ENCODE data around the gene JTB. TPM values are rescaled to one million over a fixed set of nuclear protein-coding genes. Genes with fewer than 3 reads are reported as not detected.

Gene JTB
- total RNA-seq, 2 donors from 2014 or later = 164 to 255 TPM

DNA sequence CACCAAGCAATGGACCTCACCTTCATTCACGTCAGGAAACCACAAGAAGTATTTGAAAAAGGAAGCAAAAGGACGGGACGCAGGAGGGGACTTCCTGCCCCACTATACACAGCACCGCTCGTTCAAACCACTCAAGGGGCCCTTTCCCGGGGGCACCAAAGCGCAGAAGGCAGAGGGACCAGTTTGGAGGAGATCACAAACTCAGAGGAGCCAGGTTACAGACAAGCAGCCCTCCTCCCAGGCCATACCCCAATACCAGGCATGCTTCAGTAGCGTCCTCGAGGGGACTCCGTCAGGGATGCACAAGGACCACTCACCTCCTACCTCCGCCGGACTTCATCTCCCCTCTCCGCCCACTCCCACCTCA is 19.7 kb downstream of the JTB start:
- peak overlapping the region; percentile 100 for H3K4me3 Mint-ChIP-seq
- H3K4me1 Mint-ChIP-seq (ENCODE audit: low read depth in 2 of 2) = peaks cover 46 to 54% of the 10 kb centered on the region in 2 donors
- DNase-seq (ENCODE audit: low spot score) = peak; percentile 83
- H3K27ac Mint-ChIP-seq = peak overlapping the region; percentile 91 to 92
- H3K27me3 Mint-ChIP-seq = no peaks in the 10 kb centered on the region
- peaks cover 14% of the 10 kb centered on the region for H3K36me3 Mint-ChIP-seq
- peak; percentile 34 to 41 for ATAC-seq
- no peaks in the 10 kb centered on the region for H3K9me3 Mint-ChIP-seq

DNA sequence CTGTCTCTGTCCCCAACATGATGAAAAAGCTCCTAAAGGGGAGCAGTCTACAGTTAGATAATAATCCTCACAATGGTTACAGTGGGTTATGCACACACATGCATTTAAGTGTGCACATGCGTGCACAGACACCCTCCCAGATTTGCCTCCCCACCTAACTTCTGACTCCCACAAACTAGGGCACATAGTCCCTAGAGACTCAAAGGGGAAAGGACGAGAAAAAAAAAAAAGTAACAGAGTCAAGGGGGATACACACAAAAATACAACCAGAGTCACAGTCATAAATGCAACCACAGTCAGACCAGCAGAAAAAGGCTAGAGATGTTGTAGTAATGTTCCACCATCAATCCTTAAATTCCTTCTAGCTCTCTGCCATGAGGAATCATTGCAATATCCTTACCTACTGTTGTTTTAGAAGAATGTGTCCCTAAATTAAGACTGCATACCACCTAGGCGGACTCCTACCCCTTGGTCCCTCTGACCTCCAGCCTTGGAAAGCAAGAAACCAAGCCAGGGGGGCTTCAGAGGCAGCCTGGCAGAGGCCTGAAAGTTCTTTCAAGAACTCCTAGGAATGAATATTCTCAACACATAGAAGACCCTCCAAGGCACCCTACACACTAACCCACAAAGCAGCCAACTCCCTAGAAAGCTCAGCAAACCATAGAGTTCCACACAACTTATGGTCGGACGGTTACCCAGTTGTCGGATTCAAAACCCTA is 20.3 kb downstream of the JTB start:
- Mint-ChIP-seq H3K36me3 (peaks cover 14% of the 10 kb centered on the region), H3K27me3 (no peaks in the 10 kb centered on the region), H3K9me3 (no peaks in the 10 kb centered on the region), H3K4me1 (ENCODE audit: low read depth in 2 of 2) (peaks cover 44 to 48% of the 10 kb centered on the region in 2 donors), H3K27ac (peak overlapping the region; percentile 91 to 92), H3K4me3 (peak overlapping the region; percentile 100)
- ATAC-seq (no peak), DNase-seq (ENCODE audit: low spot score) (no peak)

DNA sequence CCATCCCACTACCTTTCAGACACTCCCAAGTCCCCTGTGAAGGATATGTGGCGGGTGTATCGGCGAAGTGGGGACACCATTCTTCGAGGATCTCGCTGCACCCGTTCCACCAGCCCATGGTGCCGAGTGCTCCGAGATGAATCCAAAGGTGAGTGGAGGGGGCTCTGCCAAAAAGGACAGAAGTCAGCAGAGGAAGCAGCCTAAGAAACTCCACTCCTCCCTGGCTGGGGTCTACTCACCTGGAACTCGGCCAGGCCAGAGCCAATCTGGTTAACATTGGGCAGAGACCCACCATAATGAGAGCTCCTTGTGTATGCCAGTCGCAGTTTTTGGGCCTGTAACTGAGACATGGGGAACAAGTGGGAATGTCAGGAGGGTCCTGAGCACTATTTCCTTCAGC is 22.6 kb downstream of the JTB start:
- H3K9me3 Mint-ChIP-seq = no peaks in the 10 kb centered on the region
- peak overlapping the region in 1 of 2 donors; percentile 33 for H3K27ac Mint-ChIP-seq
- H3K4me1 Mint-ChIP-seq (ENCODE audit: low read depth in 2 of 2) = peaks cover 47 to 49% of the 10 kb centered on the region in 2 donors
- DNase-seq (ENCODE audit: low spot score) (no peak), ATAC-seq (no peak)
- peaks cover 26% of the 10 kb centered on the region for H3K36me3 Mint-ChIP-seq
- no peaks in the 10 kb centered on the region for H3K27me3 Mint-ChIP-seq
- no peak overlapping the region for H3K4me3 Mint-ChIP-seq

DNA sequence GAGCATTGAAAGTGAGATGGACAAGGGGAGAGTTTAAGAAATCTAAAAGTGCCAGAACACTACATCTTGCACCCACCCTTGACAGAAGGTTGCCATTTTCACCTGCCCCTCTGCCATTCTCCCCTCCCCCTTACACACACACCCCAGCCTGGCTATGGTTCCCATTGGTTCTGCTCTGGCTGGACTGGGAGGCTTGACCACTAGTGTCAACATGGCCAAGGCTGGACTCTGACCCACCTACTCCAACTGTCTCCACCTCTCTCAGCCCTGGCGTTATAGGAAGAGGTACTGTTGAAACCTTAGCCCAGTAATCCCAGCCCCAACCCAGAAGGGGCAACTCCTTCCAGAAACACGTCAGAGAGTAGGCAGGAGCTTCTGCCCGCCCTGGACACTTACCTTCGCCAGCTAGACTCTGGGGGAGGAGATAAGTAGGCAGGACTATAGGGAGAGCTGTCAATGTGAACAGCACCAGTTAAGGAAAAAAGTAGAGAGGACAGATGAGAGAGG is 23.6 kb downstream of the JTB start:
- no peak for ATAC-seq
- H3K9me3 Mint-ChIP-seq = no peaks in the 10 kb centered on the region
- peaks cover 47 to 49% of the 10 kb centered on the region in 2 donors for H3K4me1 Mint-ChIP-seq (ENCODE audit: low read depth in 2 of 2)
- peaks cover 26% of the 10 kb centered on the region for H3K36me3 Mint-ChIP-seq
- peak overlapping the region; percentile 26 to 32 for H3K27ac Mint-ChIP-seq
- H3K27me3 Mint-ChIP-seq = no peaks in the 10 kb centered on the region
- no peak for DNase-seq (ENCODE audit: low spot score)
- H3K4me3 Mint-ChIP-seq = peak overlapping the region; percentile 34

DNA sequence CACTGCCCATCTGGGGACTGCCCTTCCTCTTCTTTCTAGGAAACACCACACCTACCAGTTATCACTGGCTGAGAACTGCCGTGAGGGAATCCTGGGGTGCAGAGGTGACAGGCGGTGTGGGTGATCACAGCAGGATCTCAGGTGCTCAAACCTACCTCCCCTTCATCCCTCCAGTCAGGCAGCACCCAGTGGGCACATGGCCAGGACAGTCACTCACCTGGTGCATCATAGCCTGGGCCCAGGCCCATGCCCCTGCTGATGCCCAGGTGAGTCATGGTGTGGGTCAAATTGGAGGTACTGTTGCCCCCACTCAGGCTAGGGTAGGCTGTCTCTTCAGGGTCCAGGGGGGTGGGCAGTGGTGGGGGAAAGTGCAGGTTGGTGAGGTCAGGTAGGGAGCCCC is 25.7 kb downstream of the JTB start:
- H3K9me3 Mint-ChIP-seq = no peaks in the 10 kb centered on the region
- no peaks in the 10 kb centered on the region for H3K27me3 Mint-ChIP-seq
- H3K27ac Mint-ChIP-seq = peak overlapping the region in 1 of 2 donors; percentile 45
- no peak for ATAC-seq
- H3K4me1 Mint-ChIP-seq (ENCODE audit: low read depth in 2 of 2) = peaks cover 38 to 43% of the 10 kb centered on the region in 2 donors
- no peak for DNase-seq (ENCODE audit: low spot score)
- H3K36me3 Mint-ChIP-seq = peaks cover 24% of the 10 kb centered on the region
- no peak overlapping the region for H3K4me3 Mint-ChIP-seq

DNA sequence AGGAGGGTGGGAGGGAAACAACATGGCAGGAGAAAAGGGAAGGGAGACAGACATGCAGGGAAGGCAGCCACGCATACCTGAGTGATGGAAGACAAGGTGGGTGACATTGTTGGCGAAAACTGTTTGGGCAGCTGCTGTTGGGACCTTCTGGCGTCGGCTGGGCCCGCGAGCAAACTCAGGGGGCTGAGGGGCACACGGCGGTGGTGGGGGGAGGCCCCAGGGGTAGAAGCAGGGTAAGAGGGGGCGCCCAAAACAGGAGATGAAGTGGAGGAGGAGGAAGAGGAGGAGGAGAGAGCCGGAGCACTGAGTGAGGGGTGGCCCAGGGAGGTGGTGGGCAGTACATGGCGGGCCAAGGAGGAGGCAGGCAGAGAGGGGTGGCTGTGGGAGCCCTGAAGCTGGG is 26.3 kb downstream of the JTB start:
- H3K36me3 Mint-ChIP-seq = peaks cover 24% of the 10 kb centered on the region
- peak overlapping the region in 1 of 2 donors; percentile 60 for H3K27ac Mint-ChIP-seq
- H3K4me1 Mint-ChIP-seq (ENCODE audit: low read depth in 2 of 2) = peaks cover 34 to 38% of the 10 kb centered on the region in 2 donors
- DNase-seq (ENCODE audit: low spot score) (no peak), ATAC-seq (no peak)
- H3K9me3 Mint-ChIP-seq = no peaks in the 10 kb centered on the region
- H3K27me3 Mint-ChIP-seq = no peaks in the 10 kb centered on the region
- no peak overlapping the region for H3K4me3 Mint-ChIP-seq

DNA sequence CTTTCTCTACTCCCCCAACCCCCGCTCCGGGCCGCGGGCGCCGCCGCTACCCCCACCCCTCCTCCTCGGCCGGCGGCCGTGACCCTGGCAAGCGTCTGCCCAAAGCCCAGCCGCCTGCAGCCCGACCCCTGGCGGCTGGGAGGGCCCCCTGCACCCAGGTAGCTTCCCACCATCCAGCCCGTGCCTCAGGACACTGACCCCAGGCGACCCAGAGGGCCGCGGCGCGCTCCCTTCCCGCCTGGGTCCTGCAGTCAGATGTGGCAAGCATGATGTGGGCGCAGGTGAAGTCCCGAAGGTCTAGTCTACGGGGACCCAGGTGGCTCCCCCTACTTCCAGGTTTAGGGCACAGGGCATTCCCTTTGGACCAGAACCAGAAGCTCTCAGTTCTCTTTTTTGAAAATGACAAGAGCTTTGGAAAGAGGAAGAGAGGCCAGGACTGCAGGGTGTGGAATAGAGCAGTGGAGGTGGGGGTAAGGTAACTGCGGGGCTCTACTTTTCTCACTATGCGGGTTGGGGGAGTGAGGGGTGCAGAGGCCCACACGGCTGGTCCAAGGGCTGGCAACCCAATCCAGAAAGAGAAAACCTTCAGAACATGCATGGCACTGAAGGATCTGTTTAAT is 30.7 kb downstream of the JTB start, which contains the start of gene DENND4B:
Gene DENND4B (minus strand): TSS at position 97 of the 620 bp plus-strand sequence. CDS start 2,344 bp downstream, outside the sequence.
- ATAC-seq (peak; percentile 82 to 85), DNase-seq (ENCODE audit: low spot score) (peak; percentile 87)
- no peaks in the 10 kb centered on the region for H3K27me3 Mint-ChIP-seq
- H3K27ac Mint-ChIP-seq = peak within 1 kb of the TSS; percentile 98
- H3K9me3 Mint-ChIP-seq = no peaks in the 10 kb centered on the region
- H3K4me3 Mint-ChIP-seq = peak within 1 kb of the TSS; percentile 92
- peaks cover 23% of the 10 kb centered on the region for H3K36me3 Mint-ChIP-seq
- H3K4me1 Mint-ChIP-seq (ENCODE audit: low read depth in 2 of 2) = peaks cover 45 to 46% of the 10 kb centered on the region in 2 donors

DNA sequence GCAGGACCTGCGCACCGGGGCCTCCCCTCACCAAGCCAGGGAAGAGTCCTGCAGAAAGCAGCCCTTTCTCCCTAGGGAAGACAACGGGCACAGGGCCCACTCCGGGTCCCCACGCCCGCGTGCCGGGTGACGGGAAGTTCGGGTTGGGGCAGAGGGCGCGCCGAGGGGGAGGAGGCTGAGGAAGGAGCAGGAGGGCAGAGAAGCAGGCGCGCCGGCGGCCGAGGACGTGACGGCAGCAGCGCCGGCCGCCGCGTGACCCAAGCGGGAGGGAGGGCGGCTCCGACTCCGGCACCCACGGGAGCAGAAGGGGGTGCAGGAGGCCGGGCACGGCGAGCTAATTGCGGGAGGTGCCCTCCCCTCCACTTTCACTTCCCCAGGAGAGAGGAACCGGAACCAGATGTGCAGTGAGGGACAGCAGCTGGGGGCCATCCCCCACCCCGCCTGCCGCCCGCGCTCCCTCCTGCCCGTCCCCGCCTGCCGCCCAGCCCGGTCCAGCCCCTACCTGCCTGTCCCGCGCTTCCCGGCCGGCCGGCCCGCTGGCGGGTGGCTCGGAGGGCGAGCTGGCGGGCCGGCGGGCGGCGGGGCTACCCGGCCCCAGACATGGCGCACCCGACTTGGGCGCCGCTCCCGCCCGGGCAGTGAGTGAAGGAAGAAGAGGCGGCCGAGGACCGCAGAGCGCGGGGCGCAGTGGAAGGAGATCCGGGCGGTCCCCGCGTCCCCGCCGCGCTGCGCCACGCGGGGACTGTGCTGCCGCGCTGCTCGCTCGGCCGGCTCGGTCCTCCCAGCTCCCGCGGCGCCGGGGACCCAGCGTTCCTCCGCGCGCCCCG is 31.5 kb downstream of the JTB start:
- DNase-seq (ENCODE audit: low spot score) (peak; percentile 89), ATAC-seq (peak; percentile 78 to 82)
- Mint-ChIP-seq H3K9me3 (no peaks in the 10 kb centered on the region), H3K27ac (peak overlapping the region; percentile 98), H3K27me3 (no peaks in the 10 kb centered on the region), H3K4me1 (ENCODE audit: low read depth in 2 of 2) (peaks cover 45 to 46% of the 10 kb centered on the region in 2 donors), H3K36me3 (peaks cover 21% of the 10 kb centered on the region), H3K4me3 (peak overlapping the region; percentile 92)

DNA sequence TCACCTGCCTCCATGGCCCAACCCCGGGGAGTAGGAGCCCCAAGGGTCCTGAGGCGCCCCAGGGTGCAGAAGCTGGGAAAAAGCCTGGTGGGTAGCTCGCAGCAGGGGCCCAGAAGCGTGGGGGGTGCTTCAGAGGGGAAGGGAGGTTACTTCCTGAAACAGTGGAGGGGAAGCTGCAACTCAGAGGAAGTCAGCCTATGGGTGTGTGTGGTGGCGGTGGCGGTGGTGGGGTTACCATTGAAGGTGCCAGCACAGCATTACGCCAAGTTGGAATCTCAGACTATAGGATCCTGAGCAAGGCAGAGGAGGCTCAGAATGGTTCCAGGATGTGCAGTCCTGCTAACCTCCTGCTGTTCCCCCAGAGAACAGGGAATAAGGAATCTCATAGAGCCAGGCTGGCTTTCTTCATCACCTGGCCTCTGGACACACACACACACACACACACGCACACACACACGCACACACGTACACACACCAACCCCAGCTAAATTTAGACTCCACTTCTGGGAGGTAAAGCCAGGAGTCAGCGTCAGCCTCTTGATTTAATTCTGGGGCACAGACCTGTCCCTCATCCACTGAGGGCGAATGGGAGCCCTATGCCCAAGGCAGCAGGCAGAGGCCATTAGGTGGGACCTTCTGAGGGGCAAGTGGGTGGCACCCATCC is 32.2 kb downstream of the JTB start:
- ATAC-seq = peak; percentile 82 to 84
- peak; percentile 90 for DNase-seq (ENCODE audit: low spot score)
- Mint-ChIP-seq H3K27ac (peak overlapping the region; percentile 98), H3K4me1 (ENCODE audit: low read depth in 2 of 2) (peaks cover 43 to 44% of the 10 kb centered on the region in 2 donors), H3K4me3 (peak overlapping the region; percentile 92), H3K27me3 (no peaks in the 10 kb centered on the region), H3K36me3 (peaks cover 17% of the 10 kb centered on the region), H3K9me3 (no peaks in the 10 kb centered on the region)

DNA sequence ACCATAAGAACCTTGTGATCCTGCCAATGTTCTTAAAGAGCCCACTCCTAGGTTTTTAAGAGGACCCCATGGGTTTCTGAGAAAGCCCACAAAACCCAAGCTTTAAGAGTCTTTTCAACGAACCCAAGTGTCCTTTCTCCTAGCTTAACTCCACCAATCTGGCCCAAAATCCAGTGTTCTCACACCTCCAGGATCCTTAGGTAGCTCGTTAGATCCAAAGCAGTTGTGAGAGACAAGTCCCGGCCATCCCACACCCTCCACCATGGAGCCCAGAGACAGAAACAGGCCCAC is 32.7 kb downstream of the JTB start:
- Mint-ChIP-seq H3K36me3 (peaks cover 16% of the 10 kb centered on the region), H3K27ac (peak overlapping the region; percentile 98), H3K27me3 (no peaks in the 10 kb centered on the region), H3K4me1 (ENCODE audit: low read depth in 2 of 2) (peaks cover 40 to 44% of the 10 kb centered on the region in 2 donors), H3K4me3 (peak overlapping the region; percentile 92), H3K9me3 (no peaks in the 10 kb centered on the region)
- DNase-seq (ENCODE audit: low spot score) = no peak
- ATAC-seq = no peak

DNA sequence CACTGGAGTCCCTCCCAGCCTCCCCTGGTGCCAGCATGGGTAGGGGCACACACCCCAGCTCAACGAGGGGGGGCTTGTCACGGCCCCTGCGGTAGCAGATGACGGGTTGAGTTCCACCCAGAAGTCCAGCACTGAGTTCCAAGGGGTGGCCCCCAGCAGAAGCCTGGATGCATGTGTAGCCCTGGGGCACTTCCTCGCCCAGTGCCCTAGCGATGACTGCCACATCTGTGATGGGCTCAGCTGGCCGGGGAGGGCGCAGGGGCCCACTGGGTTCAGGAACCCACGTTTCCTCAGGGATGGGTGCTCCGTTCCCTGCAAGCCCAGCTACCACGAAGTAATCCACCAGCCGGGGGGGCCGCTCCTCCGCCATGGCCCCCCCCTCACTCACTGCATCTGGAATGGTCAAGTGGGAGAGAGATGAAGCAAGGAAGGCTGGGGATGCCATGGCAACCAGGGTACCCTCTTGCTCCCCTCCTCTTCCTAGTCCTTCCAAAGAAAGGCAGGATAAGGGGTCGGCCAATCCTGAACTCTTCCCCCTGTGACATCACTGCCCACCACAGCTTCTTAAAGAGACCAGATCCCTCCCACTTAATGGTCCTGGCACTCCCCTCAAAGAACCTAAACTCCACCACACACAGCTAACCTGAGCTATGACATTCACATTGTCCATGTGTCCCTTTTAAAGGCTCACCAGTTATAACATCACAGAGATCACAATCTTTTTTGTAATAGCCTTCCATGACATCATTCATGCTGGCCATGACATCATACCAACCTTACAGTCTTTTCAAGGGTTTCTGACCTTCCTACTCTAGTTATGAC is 33.3 kb downstream of the JTB start:
- no peaks in the 10 kb centered on the region for H3K9me3 Mint-ChIP-seq
- H3K4me3 Mint-ChIP-seq = peak overlapping the region; percentile 92
- ATAC-seq = no peak
- H3K27ac Mint-ChIP-seq = peak overlapping the region; percentile 98
- no peak for DNase-seq (ENCODE audit: low spot score)
- H3K36me3 Mint-ChIP-seq = peaks cover 16% of the 10 kb centered on the region
- peaks cover 40 to 47% of the 10 kb centered on the region in 2 donors for H3K4me1 Mint-ChIP-seq (ENCODE audit: low read depth in 2 of 2)
- H3K27me3 Mint-ChIP-seq = no peaks in the 10 kb centered on the region

DNA sequence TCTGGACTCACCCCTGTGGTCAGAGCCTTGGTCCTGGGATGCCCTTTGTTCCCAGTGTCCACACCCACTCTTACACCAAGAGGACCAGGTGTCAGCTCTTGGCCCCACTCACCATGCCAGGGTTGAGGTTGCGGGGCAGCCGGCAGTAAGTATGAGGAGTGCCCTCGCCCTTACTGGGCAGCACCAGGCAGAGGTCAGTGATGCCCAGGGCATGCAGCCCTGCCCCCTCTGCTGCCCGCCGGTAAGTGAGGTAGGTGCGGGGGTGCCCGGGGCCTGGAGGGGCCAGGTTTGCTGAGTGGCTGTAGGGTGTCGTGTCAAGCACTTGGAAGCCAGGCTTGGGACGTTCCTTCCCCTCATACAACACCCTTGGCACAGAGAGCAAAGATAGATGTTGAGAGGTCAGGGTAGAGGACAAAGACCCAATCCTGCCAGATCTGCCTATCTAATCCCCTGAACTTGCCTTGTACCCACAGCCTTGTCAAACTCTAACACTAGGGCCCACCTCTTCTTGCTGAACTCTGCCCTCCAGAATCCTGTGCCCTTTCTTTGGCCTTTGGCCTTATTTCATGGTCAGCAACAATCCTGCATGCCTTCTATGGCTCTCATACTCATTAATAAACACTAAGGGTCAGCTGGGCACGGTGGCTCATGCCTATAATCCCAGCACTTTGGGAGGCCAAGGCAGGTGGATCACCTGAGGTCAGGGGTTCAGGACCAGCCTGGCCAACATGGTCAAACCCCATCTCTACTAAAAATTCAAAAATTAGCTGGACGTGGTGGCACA is 34.5 kb downstream of the JTB start:
- peaks cover 11% of the 10 kb centered on the region for H3K36me3 Mint-ChIP-seq
- H3K9me3 Mint-ChIP-seq = no peaks in the 10 kb centered on the region
- ATAC-seq (no peak), DNase-seq (ENCODE audit: low spot score) (no peak)
- peaks cover 40 to 49% of the 10 kb centered on the region in 2 donors for H3K4me1 Mint-ChIP-seq (ENCODE audit: low read depth in 2 of 2)
- H3K4me3 Mint-ChIP-seq = peak overlapping the region; percentile 15
- H3K27me3 Mint-ChIP-seq = no peaks in the 10 kb centered on the region
- peak overlapping the region; percentile 98 for H3K27ac Mint-ChIP-seq
